Osteocyte (in vitro differentiated cells): Measurements from ENCODE around the gene ANK3. TPM values are rescaled to one million over a fixed set of nuclear protein-coding genes. Genes with fewer than 3 reads are reported as not detected.

ENCODE experiments used
- DNase-seq: peaks from one replicate; pipeline ENCODE4 v3.0.0; 2021; ENCODE audit warnings: mixed read lengths; ENCODE audit not compliant: unreplicated experiment; ENCODE audit errors: extremely low spot score
- H3K27ac Mint-ChIP-seq: one replicate; pipeline ENCODE4 v1.8.0; 2021; ENCODE audit warnings: mild to moderate bottlenecking, mixed read lengths; ENCODE audit not compliant: unreplicated experiment
- H3K27me3 Mint-ChIP-seq: one replicate; pipeline ENCODE4 v1.8.0; 2021; ENCODE audit warnings: mixed read lengths; ENCODE audit not compliant: unreplicated experiment
- H3K36me3 Mint-ChIP-seq: one replicate; pipeline ENCODE4 v1.8.0; 2021; ENCODE audit warnings: mixed read lengths; ENCODE audit not compliant: unreplicated experiment
- H3K4me1 Mint-ChIP-seq: one replicate; pipeline ENCODE4 v1.8.0; 2021; ENCODE audit warnings: mixed read lengths; ENCODE audit not compliant: unreplicated experiment
- H3K4me3 Mint-ChIP-seq: one replicate; pipeline ENCODE4 v1.8.0; 2021; ENCODE audit warnings: mild to moderate bottlenecking, moderate library complexity, mixed read lengths; ENCODE audit not compliant: unreplicated experiment
- H3K9me3 Mint-ChIP-seq: one replicate; pipeline ENCODE4 v1.8.0; 2021; ENCODE audit warnings: mixed read lengths; ENCODE audit not compliant: unreplicated experiment
- total RNA-seq: library from RNA; stranded (reverse); gene quantifications from 2 replicates; pipeline ENCODE4 v1.2.1, GENCODE V29; 2021
- TF ChIP-seq, protein P1 (sequence below): fragments of 200-600 bp; sonication (generic); IDR thresholded peaks from 2 replicates; pipeline ENCODE4 v1.5.0; 2021; ENCODE audit warnings: antibody characterized with exemption, mild to moderate bottlenecking, moderate library complexity

Gene ANK3
- total RNA-seq, 1 donor from 2014 or later: 22.0 TPM

DNA sequence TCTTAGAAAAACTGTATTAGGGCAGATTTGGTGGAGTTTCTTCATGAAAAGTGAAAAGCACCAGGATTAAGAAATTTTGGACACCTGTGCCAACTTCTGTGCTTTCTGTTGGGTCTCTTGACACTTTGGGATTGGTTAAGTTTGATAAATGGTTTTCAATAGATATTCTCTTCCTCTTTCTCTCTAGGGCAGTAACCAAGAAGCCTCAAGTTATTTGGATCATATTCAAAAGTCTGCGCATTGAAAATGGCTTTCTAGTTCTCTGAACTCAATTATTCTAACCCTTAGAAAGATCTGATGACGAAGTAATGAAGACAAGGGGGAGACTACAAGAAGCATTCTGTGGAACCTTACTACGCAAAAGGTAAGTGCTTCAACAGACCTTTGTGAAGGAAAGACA is 339.3 kb downstream of the ANK3 start:
- Mint-ChIP-seq H3K4me3 (no peak overlapping the region), H3K4me1 (peaks cover 6% of the 10 kb centered on the region), H3K9me3 (no peaks in the 10 kb centered on the region), H3K36me3 (no peaks in the 10 kb centered on the region), H3K27ac (no peak overlapping the region), H3K27me3 (no peaks in the 10 kb centered on the region)
- DNase-seq: no peak
- TF ChIP-seq, protein P1, sequence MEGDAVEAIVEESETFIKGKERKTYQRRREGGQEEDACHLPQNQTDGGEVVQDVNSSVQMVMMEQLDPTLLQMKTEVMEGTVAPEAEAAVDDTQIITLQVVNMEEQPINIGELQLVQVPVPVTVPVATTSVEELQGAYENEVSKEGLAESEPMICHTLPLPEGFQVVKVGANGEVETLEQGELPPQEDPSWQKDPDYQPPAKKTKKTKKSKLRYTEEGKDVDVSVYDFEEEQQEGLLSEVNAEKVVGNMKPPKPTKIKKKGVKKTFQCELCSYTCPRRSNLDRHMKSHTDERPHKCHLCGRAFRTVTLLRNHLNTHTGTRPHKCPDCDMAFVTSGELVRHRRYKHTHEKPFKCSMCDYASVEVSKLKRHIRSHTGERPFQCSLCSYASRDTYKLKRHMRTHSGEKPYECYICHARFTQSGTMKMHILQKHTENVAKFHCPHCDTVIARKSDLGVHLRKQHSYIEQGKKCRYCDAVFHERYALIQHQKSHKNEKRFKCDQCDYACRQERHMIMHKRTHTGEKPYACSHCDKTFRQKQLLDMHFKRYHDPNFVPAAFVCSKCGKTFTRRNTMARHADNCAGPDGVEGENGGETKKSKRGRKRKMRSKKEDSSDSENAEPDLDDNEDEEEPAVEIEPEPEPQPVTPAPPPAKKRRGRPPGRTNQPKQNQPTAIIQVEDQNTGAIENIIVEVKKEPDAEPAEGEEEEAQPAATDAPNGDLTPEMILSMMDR: no peak

DNA sequence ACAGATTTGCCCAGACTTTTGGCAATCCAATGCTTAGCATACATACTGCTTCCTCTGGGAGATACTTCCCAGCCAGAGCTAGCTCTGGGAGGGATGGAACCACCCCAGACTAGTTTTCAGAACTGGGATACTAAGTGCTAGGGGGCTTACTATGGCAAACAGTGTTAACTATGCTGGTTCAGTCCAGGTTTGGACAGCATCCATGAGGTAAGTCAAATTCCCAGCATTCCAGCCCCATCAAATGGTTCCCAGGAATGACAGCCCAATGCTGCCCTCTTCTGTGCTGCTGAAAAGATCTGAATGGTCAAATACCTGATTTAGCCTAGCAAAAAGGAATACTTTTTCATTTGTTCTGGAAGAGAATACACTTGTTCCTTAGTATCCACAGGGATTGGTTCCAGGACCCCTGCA is 341.6 kb downstream of the ANK3 start:
- TF ChIP-seq, protein P1: peak; percentile 42
- Mint-ChIP-seq H3K9me3 (no peaks in the 10 kb centered on the region), H3K27me3 (no peaks in the 10 kb centered on the region), H3K4me1 (no peaks in the 10 kb centered on the region), H3K36me3 (no peaks in the 10 kb centered on the region), H3K27ac (no peak overlapping the region), H3K4me3 (no peak overlapping the region)
- no peak for DNase-seq

DNA sequence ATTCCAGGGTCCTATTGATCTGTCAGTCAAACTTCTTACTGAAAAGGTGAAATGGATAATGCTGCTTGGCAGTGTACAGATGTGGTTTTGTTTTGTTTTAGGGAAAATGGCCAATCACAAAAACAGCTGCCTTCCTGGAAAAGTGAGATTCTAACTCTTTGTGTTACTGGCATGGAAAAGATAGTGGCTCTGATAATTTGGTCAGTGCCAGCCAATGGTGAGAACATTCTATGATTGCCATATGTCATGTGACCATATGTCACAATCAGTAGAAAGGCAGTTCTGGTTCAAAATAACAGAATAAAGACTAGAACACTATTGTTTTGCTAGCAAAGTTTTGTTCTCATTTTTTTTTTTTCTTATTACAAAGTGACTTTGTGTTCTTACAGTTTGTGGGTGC is 344.1 kb downstream of the ANK3 start:
- H3K4me3 Mint-ChIP-seq: no peak overlapping the region
- H3K27me3 Mint-ChIP-seq: no peaks in the 10 kb centered on the region
- no peak overlapping the region for H3K27ac Mint-ChIP-seq
- TF ChIP-seq, protein P1: no peak
- H3K4me1 Mint-ChIP-seq: no peaks in the 10 kb centered on the region
- H3K9me3 Mint-ChIP-seq: no peaks in the 10 kb centered on the region
- no peaks in the 10 kb centered on the region for H3K36me3 Mint-ChIP-seq
- no peak for DNase-seq

DNA sequence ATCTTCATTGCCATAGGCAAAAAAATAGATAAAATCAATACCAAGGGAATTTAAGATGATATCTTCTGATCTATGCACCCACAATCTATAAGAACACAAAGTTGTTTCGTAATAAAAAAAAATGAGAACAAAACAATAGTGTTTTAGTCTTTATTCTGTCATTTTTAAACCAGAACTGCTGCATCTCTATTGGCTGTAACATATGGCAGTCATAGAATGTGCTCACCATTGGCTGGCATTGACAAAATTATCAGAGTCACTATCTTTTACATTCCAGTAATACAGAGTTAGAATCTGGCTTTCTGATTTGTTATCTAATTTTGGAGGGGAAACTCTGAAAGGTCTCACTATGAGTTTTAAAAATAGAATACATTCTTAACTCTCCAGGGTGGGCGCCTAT is 344.7 kb downstream of the ANK3 start:
- no peaks in the 10 kb centered on the region for H3K27me3 Mint-ChIP-seq
- no peak overlapping the region for H3K4me3 Mint-ChIP-seq
- TF ChIP-seq, protein P1: no peak
- H3K4me1 Mint-ChIP-seq: no peaks in the 10 kb centered on the region
- no peaks in the 10 kb centered on the region for H3K36me3 Mint-ChIP-seq
- no peak for DNase-seq
- no peak overlapping the region for H3K27ac Mint-ChIP-seq
- H3K9me3 Mint-ChIP-seq: no peaks in the 10 kb centered on the region

DNA sequence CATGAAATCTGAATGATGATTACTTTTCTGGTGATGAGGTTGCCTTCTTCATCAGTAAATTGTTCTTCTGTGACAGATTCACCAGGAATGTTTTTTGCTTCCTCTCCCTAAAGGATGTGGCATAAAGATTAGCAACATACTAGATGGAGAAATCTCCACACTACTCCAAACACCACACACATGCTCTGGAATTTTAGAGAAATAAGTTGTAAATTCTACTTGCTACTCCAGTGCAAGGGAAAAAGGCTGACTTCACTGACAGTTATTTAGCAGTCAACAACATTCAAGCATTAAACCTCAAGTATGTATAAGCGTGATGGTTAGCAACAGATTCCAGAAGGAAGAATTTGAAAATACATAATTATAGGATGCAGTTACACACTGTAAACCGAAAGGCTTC is 345.4 kb downstream of the ANK3 start:
- H3K27ac Mint-ChIP-seq: no peak overlapping the region
- H3K27me3 Mint-ChIP-seq: no peaks in the 10 kb centered on the region
- no peaks in the 10 kb centered on the region for H3K36me3 Mint-ChIP-seq
- no peaks in the 10 kb centered on the region for H3K4me1 Mint-ChIP-seq
- DNase-seq: no peak
- no peaks in the 10 kb centered on the region for H3K9me3 Mint-ChIP-seq
- TF ChIP-seq, protein P1: no peak
- no peak overlapping the region for H3K4me3 Mint-ChIP-seq
